ENCODE data around the gene CBFB. TPM values are rescaled to one million over a fixed set of nuclear protein-coding genes. Genes with fewer than 3 reads are reported as not detected.
"Not testable (repeated sequence)": the region's sequence is repeated elsewhere in the genome, so short reads cannot be mapped to it uniquely, and the experiment has no call there.

CBFB gene
- total RNA-seq, 2 experiments from 2014 or later = 140 to 147 TPM

DNA sequence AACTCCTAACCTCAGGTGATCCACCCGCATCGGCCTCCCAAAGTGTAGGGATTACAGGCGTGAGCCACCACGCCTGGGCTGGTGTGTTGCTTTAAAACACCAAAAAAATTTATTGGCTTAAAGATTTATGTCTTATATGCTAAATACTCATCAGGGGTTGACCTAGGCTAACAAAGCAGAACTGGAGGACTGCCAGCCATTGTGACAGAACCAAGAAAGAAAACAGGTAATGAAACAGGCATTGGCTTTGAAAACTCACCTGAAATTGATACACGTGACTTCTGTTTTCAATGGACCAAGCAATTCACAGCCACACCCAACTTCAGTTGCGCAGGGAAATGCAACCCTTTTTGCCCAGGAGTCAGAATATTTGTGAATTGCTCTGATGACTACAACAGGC lies 75.9 kb downstream of the CBFB start:
- ChIA-PET CTCF (no interaction called here), POLR2A (no interaction called here)

DNA sequence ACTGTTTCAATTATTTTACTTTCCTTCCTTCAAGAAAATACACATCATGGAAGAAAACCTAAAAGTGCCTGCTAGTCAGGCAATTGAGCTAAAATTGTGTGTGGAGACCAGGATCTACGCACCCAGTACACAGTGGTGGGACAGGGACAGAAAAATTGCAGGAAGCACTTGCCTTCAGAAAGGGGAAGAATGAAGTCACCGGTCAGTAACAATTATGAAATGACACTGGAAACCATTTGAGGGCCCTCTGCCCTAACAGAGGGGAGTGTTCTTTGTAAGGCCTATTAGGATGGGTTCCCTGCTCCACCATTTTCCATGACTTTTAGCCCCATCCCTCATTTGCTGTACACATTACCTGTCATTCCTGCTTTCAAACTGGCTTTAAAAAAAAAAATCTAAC lies 76.3 kb downstream of the CBFB start:
- ChIA-PET POLR2A (no interaction called here), CTCF (interaction anchor here (1.0 kb wide), 1 partner anchor 27 kb away, joined by 3 read pairs; no protein-coding TSS in a partner anchor)

DNA sequence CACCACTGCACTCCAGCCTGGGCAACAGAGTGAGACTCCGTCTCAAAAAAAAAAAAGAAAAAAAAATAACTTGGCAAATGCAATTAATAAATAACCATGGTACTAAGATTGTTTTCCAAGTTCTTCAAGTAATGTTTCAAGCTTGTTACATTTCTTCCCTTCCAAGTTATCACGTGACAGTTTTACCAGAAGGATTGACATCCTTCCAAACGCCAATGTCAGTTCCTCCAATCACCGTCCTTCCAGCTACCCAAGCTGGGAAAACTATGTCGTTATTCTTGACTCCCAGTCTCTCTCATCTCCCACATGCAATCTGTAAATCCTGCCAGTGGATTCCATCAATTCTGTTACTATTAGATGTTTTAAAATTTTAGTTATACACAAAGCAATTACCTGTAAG lies 76.9 kb downstream of the CBFB start:
- POLR2A ChIA-PET = interaction anchor here (0.6 kb wide), 1 partner anchor 117 kb away, joined by 5 read pairs; no protein-coding TSS in a partner anchor
- CTCF ChIA-PET = interaction anchor here (1.0 to 1.3 kb wide), 3 partner anchors 27 to 128 kb away, joined by 3 read pairs; no protein-coding TSS in a partner anchor

DNA sequence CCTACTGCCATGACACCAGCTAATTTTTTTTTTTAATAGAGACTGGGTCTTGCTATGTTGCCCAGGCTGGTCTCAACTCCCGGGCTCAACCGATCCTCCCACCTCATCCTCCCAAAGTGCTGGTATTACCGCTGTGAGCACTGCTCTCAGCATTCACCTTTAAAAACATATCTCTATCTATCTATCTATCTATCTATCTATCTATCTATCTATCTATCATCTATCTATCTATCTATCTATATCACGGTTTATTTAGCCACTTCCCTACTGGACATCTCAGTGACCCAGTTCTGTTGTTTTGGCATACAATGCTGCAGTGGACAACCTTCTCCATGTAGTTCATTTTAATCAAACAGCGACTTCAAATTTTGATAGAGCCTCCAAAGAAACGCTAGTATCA lies 79.5 kb downstream of the CBFB start:
- POLR2A ChIA-PET = no interaction called here
- CTCF ChIA-PET = interaction anchor here (0.5 to 0.8 kb wide), 2 partner anchors 67 to 94 kb away, joined by 3 read pairs; no protein-coding TSS in a partner anchor

DNA sequence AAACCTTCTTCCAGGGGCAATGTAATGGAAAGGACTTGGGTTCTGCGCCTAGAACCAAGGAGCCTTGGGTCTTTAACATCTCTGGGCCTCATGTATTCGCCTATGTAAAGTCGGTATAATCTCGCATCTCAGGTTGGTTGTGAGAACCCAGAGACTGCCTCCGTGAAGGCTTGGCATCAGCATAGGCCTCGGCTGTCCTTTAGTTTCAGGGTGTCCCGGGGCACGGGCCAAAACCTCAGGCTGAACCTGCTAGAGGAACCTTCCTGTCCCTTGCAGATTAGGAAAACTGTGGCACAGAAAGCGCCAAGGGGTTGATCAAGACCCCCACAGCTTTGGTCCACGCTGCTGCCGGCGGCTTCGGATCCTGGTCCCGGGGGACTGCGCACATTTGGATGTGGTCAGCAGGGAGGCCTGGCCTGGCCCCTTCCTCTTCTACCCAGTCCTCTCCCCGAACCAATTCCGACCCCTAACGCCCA lies 80.0 kb downstream of the CBFB start:
- ChIA-PET CTCF (interaction anchor here (0.8 to 1.5 kb wide), 2 partner anchors 95 to 155 kb away, joined by 3 read pairs; no protein-coding TSS in a partner anchor), POLR2A (interaction anchor here (0.6 kb wide), 1 partner anchor 44 kb away, joined by 3 read pairs; no protein-coding TSS in a partner anchor)

DNA sequence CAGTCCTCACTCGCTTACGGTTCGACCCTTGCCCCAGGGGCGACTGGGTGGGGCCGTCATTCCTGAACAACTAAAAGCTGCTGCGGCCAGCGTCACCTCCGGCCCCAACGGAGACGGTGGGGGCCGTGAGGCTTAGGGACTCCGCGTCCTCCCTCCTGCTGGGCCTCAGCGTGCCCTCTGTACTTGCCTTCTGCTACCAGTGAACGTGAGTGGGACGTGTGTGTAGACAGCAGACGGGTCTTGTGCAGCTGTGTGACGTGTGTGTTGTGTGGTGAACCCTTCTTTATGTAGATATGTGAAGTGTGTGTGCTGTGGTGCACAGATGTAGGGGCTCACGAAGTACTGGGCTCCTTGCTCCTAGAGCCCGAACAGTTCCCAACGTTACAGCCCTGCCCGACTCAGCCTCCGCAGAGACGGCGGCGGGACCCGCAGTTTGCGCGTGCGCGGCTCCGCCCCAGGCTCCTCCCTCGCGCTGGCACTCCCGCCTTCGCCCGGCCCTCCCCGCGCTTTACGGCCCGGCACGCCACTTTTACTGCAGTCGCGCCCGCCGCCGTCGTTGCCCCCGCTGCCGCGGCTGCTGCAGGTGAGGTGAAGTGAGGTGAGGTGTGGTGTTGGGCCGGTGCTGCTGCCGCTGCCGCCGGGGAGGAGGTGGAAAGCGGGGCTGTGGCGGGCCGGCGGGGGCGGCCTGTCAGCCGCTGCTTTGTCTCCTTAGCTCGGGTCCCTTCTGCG lies 80.6 kb downstream of the CBFB start, which contains the start of gene PHAF1:
Gene PHAF1, plus strand, starts transcription at position 535 of the 729 bp plus-strand sequence. CDS start 235 bp downstream, outside the sequence.
- POLR2A ChIA-PET = interaction anchor here (0.5 to 0.6 kb wide), 2 partner anchors 44 to 137 kb away, joined by 3 to 4 read pairs; no protein-coding TSS in a partner anchor
- CTCF ChIA-PET = interaction anchor here (0.6 to 1.5 kb wide), 5 partner anchors 26 to 156 kb away, joined by 3 to 5 read pairs (median 3); no protein-coding TSS in a partner anchor

DNA sequence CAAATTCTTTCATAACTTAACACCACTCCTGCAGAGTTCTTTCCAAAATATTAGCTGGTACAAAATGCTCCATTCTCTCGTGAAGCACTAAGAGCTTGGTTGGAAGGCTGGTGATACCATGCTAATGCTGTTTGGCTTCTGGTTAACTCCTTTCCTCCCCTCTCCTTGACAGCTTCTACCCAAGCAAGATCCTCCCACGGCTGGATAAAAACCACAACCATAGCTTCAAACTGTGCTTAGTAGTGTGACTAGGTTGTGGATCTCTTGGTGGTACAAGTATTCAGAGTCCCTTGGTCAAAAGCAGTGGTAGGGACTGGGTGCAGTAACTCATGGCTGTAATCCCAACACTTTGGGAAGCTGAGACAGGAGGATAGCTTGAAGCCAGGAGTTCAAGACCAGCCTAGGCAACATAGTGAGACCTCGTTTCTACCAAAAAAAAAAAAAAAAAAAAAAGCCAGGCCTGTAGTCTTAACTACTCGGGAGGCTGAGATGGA lies 83.0 kb downstream of the CBFB start:
- CTCF ChIA-PET = interaction anchor here (0.6 to 1.0 kb wide), 5 partner anchors 43 to 699 kb away, joined by 3 to 5 read pairs (median 4); no protein-coding TSS in a partner anchor
- POLR2A ChIA-PET = no interaction called here

DNA sequence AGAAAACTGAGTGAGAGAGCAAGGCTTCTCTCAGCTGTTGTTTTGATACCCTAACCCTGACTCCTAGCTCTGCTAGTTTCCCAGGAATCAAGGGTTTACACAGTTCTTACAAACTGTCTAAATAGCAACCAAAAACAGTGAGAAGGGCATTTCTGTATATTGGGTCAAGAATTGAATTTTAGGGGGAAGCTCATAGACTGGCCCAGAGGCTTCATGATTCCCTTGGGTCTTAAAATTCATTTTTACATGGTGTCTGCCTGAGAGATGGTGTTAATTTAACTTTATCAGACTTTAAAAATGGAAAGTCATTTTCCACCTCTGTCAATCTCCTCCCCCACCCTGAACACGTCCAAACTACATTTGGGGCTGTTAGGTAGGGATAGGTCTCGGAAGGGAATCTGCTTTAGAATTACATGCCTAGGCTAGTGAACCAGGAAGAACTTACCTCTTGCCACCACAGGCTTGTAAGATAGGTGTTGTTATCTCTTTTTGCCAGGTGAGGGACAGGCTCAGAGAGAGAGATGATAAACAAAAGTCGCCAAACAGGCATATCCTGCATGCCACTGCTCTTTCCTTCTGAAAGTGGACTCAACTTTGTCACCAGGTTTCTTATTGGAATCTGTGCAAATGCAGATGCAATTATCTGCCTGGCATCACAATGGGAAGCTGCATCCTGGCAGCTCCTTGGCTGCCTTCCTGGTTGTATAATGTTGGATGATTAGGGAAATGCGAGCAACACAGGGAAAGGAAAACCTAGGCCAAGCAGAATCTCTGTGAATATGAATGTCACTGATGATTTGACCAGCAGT lies 83.8 kb downstream of the CBFB start:
- ChIA-PET POLR2A (no interaction called here), CTCF (interaction anchor here (0.7 to 0.8 kb wide), 2 partner anchors 95 to 699 kb away, joined by 4 read pairs; no protein-coding TSS in a partner anchor)

DNA sequence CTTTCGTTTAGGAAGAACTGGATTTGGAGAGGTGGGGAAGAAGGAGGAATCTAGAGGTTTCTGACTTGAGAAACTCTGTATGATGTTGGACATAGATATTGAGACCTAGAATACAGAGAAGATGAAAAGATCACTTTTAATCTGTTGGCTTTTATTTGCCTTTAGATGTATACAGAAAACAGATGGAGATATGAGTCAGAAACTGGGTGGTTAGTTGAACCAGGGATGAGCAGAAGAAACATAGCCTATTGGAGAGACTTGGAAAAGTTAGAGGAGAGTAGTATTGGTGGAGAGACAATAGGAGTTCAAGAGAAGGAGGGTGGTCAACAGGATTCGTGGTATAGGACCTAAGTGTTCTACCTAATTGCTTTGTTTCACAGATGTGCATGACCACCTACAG lies 85.8 kb downstream of the CBFB start:
- CTCF ChIA-PET = interaction anchor here (1.5 kb wide), 1 partner anchor 40 kb away, joined by 5 read pairs; no protein-coding TSS in a partner anchor

DNA sequence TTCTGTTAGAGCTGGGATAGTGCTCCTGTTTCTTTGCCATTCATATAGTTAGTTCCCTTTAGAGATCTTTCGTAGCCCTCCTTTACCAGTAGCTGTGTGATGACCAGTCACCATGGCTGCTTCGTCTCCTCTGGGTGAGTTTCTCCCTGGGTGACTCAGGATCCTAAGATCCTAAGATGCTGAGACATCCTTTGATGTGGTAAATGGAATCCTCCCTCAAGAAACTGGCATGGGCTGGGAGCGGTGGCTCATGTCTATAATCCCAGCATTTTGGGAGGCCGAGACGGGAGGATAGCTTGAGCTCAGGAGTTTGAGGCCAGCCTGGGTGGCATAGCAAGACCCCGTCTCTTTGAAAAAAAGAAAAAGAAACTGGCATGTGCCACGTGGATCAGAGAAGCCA lies 86.7 kb downstream of the CBFB start:
- ChIA-PET POLR2A (no interaction called here), CTCF (interaction anchor here (0.6 to 2.0 kb wide), 2 partner anchors 40 to 288 kb away, joined by 3 to 7 read pairs; no protein-coding TSS in a partner anchor)

More for the DNA sequence above, 85.8 kb downstream of the CBFB start:
- POLR2A ChIA-PET = no interaction called here

DNA sequence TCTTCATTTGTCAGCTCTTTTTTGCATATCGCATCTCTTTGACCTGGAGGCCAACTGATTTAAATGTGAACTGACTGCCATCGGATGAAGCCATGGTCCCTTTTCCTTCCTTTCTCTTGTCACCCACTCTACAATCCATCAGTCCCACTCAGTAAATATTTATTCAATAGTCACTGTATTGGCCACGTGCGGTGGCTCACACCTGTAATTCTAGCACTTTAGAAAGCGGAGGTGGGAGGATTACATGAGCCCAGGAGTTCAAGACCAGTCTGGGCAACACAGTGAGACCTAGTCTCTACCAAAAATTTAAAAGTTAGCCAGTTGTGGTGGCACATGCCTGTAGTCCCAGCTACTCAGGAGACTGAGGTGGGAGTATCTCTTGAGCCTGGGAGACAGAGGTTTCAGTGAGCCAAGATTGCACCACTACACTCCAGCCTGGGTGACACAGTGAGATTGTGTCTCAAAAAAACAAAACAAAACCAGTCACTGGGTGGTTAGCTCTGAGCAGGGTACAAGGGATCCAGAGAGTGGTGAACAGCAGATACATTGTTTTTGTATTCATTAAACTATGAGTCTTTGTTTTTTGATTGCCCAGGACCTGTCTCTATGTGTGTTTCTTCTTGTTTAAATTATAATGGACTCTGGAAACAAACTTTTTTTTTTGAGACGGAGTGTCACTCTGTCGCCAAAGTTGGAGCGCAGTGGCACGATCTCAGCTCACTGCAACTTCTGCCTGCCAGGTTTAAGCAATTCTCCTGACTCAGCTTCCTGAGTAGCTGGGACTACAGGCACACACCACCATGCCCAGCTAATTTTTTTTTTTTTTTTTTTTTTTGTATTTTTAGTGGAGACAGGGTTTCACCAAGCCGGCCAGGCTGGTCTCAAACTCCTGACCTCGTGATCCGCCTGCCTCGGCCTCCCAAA lies 87.7 kb downstream of the CBFB start:
- ChIA-PET CTCF (interaction anchor here (0.6 to 2.0 kb wide), 3 partner anchors 39 to 116 kb away, joined by 3 to 7 read pairs (median 3); no protein-coding TSS in a partner anchor), POLR2A (no interaction called here)

DNA sequence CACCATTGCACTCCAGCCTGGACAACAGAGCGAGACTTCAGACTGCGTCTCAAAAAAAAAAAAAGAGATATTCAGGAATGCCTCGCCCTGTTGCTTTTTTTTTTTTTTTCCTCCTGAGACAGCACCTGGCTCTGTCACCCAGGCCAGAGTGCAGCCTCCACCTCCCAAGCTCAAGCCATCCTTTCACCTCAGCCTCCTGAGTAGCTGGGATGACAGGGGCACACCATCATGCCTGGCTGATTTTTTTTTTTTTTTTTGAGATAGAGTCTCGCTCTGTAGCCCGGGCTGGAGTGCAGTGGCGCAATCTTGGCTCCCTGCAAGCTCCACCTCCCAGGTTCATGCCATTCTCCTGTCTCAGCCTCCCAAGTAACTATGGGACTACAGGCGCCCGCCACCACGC lies 88.8 kb downstream of the CBFB start:
- POLR2A ChIA-PET = interaction anchor here (0.7 kb wide), 1 partner anchor 157 kb away, joined by 5 read pairs; the partner anchor contains the start of gene CES3
- CTCF ChIA-PET = interaction anchor here (0.7 to 2.0 kb wide), 7 partner anchors 37 to 700 kb away, joined by 3 to 7 read pairs (median 3); no protein-coding TSS in a partner anchor

DNA sequence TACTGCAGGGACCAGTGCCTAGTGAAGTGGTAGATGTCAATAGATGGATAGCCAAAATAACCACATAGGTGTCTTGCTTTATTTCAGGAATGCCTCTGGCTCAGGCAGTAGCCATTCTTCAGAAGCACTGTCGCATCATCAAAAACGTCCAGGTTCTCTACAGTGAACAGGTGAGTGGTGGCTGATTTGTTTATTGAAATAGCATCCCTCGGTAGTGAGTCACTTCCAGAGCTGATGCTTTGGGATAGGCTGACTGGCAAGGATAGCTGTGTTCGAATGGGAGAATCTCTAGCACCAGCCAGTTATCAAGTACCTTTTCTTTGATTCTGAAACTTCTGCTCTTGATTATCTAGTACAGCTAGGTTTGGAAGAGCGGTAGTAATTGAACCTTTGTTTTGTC lies 91.1 kb downstream of the CBFB start:
- CTCF ChIA-PET = no interaction called here
- POLR2A ChIA-PET = no interaction called here

DNA sequence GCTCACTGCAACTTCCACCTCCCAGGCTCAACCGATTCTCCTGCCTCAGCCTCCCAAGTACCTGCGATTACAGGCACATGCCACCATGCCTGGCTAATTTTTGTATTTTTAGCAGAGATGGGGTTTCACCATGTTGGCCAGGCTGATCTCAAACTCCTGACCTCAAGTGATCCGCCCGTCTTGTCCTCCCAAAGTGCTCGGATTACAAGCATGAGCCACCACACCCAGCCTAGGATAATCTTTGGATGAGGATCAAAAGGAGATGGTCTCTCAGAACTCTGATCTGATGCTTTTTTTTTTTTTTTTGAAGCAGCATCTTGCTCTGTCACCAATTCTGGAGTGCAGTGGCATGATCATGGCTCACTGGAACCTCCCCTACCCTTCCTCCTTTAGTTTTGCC lies 93.8 kb downstream of the CBFB start:
- CTCF ChIA-PET, POLR2A ChIA-PET: not testable (repeated sequence)

DNA sequence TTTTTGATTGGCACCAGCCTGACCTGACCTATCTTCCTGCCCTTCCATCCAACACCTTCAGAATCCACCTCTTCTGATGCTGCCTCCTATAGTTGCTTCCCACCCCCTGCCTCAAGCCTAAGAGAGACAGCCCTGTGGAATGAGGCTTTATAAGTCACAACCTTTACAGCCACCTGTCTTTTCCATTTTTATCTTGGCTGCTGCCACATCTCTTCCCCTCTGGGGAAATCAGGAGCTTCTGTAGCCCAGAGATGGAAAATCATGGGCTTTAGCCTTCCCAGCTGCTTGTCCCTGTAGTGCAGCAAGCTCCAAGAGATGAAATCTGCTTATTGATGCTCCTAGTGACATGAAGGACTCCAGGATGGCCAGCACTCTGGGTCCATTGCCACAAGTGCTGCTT lies 99.5 kb downstream of the CBFB start:
- POLR2A ChIA-PET = no interaction called here
- CTCF ChIA-PET = no interaction called here

DNA sequence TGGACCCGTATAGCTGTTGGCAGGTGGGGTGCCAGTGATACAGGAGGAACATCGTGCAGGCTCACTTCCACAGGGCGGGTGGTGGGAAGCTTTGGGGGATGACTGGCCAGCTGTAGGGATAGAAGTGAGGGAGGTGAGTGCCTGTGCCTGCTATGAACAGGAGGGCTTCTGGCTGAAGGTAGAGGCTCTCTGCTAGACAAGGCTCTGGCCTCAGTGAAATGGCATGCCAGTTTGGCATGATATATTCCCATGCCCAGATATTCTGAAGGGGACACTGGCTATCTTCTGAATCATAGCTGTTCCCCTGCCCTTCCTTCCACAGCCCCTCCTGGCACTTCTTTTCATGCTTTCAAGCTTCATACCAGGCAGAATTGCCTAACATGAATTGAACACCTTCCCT lies 99.9 kb downstream of the CBFB start:
- ChIA-PET POLR2A (no interaction called here), CTCF (interaction anchor here (1.7 kb wide), 1 partner anchor 11 kb away, joined by 4 read pairs; no protein-coding TSS in a partner anchor)

DNA sequence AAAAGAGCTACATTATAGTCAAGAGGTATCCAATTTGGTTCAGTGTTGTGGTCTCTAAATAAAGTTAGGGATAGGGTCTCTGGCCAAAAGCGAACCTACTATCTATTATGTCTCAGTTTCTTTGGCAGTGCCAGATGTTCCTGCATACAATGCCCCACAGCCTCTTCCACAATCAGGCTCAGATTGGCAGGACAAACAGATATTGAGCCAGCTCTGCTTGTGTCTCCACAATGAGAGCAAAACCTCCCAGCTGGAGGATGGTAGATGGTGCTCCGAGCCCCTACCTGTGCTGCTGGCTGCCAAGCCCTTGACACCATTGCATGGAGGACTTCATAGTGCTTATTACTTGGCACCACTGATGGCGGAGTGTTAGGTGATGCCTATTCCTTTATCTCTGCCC lies 100.5 kb downstream of the CBFB start:
- ChIA-PET POLR2A (no interaction called here), CTCF (interaction anchor here (1.1 to 1.7 kb wide), 2 partner anchors 10 to 51 kb away, joined by 3 to 4 read pairs; no protein-coding TSS in a partner anchor)

DNA sequence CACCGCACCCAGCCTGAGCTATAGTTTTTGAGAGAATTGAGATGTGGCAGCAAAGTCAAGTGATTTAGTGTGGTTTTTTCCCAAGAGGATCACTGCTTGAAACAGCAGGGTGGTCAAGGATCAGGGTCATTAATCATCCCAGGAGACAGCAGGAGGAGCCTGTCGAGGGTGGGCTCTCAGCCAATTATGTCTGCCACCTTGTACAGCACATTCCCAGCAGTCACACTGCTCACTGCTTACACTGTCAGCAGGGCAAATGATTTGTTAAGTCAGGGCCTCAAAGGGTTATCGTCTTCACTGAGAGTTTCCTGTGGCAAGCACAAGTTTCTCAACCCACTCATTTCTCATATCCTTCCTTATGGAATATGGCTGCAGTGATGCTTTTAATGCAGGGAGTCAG lies 108.7 kb downstream of the CBFB start:
- CTCF ChIA-PET = interaction anchor here (1.7 to 2.8 kb wide), 2 partner anchors 14 to 18 kb away, joined by 3 to 7 read pairs; partner anchors contain the start of gene B3GNT9
- POLR2A ChIA-PET = no interaction called here

All from activated CD8-positive, alpha-beta memory T cell treated with anti-CD3 and anti-CD28 coated beads for 36 hours (primary cell).